Naive thymus-derived CD4-positive, alpha-beta T cell (primary cell): Measurements from ENCODE around the gene UBE4A. TPM values are rescaled to one million over a fixed set of nuclear protein-coding genes. Genes with fewer than 3 reads are reported as not detected.

ENCODE experiments used
- ATAC-seq: fragments of 150-1000 bp; cut with Tn5 transposase; 2 replicates; pipeline ENCODE4 v1.10.0; 2021; ENCODE audit warnings: mild to moderate bottlenecking, moderate library complexity
- CTCF ChIA-PET: fragments of 350-600 bp; sonication (Branson Sonifier 250); formaldehyde crosslinking; loops from one replicate; lab custom pipeline; 2021; ENCODE audit warnings: antibody characterized with exemption; lab: Charles Lee
- POLR2A ChIA-PET: fragments of 350-600 bp; sonication (Branson Sonifier 250); formaldehyde crosslinking; loops from one replicate; lab custom pipeline; 2021; ENCODE audit warnings: antibody characterized with exemption, inconsistent platforms; lab: Charles Lee
- DNase-seq, 9 donors: peaks; one replicate each; pipeline versions ENCODE4 v3.0.0 to v3.0.0-alpha.2; 2020 to 2022; ENCODE audit warnings: mixed read lengths in 1 of 9
- H3K27ac ChIP-seq: one replicate; pipeline ENCODE4 v1.7.0; 2013; ENCODE audit warnings: mild to moderate bottlenecking, low read depth, low read length, moderate library complexity
- H3K27me3 ChIP-seq, 2 donors: one replicate each; pipeline ENCODE4 v1.7.0; 2013; ENCODE audit warnings: low read length in 2 of 2, mild to moderate bottlenecking in 2 of 2, moderate library complexity in 2 of 2; ENCODE audit not compliant: control insufficient read depth in 2 of 2, insufficient read depth in 2 of 2
- H3K36me3 ChIP-seq, 3 experiments: 1 replicate in 2 of 3; 2 replicates in 1 of 3; pipeline ENCODE4 v1.7.0; 2013; ENCODE audit warnings: low read length in 3 of 3, mild to moderate bottlenecking in 3 of 3, moderate library complexity in 1 of 3; ENCODE audit not compliant: insufficient read depth in 3 of 3, control insufficient read depth in 2 of 3
- H3K4me1 ChIP-seq, 2 donors: one replicate each; pipeline ENCODE4 v1.7.0; 2013; ENCODE audit warnings: low read length in 2 of 2, mild to moderate bottlenecking in 2 of 2, moderate library complexity in 1 of 2; ENCODE audit not compliant: control insufficient read depth in 2 of 2, insufficient read depth in 2 of 2
- H3K4me3 ChIP-seq: 2 replicates; pipeline ENCODE4 v1.7.0; 2013; ENCODE audit warnings: mild to moderate bottlenecking, low read length
- H3K9me3 ChIP-seq, 3 experiments: 1 replicate in 2 of 3; 2 replicates in 1 of 3; pipeline ENCODE4 v1.7.0; 2013; ENCODE audit warnings: low read length in 3 of 3; ENCODE audit not compliant: control insufficient read depth in 2 of 3
- H3K27ac Mint-ChIP-seq, 9 donors: one replicate each; pipeline ENCODE4 v1.8.0; 2020 to 2022; ENCODE audit warnings: mixed read lengths in 9 of 9, mild to moderate bottlenecking in 8 of 9, moderate library complexity in 5 of 9, inconsistent platforms in 2 of 9
- H3K27me3 Mint-ChIP-seq, 5 donors: one replicate each; pipeline ENCODE4 v1.8.0; 2021 to 2022; ENCODE audit warnings: mixed read lengths in 5 of 5, mild to moderate bottlenecking in 1 of 5
- H3K36me3 Mint-ChIP-seq, 5 donors: one replicate each; pipeline ENCODE4 v1.8.0; 2020 to 2022; ENCODE audit warnings: mixed read lengths in 5 of 5, mild to moderate bottlenecking in 3 of 5, inconsistent platforms in 1 of 5
- H3K4me1 Mint-ChIP-seq, 7 donors: one replicate each; pipeline ENCODE4 v1.8.0; 2020 to 2022; ENCODE audit warnings: mixed read lengths in 7 of 7, mild to moderate bottlenecking in 3 of 7, inconsistent platforms in 1 of 7
- H3K4me3 Mint-ChIP-seq, 10 donors: one replicate each; pipeline ENCODE4 v1.8.0; 2020 to 2022; ENCODE audit warnings: mild to moderate bottlenecking in 10 of 10, mixed read lengths in 10 of 10, moderate library complexity in 6 of 10, inconsistent platforms in 2 of 10
- H3K9me3 Mint-ChIP-seq, 11 donors: one replicate each; pipeline ENCODE4 v1.8.0; 2020 to 2022; ENCODE audit warnings: mixed read lengths in 11 of 11, mild to moderate bottlenecking in 4 of 11, inconsistent platforms in 1 of 11, moderate library complexity in 1 of 11
- intact Hi-C, 2 donors: fragments of 100-400 bp; cut with micrococcal nuclease; formaldehyde crosslinking; loops; one replicate each; pipeline ENCODE4 v1.15.1; 2023
- polyA plus RNA-seq, 2 donors: library from polyadenylated mRNA; unstranded; fragments of 300-500 nt; fragmentation: Illumina TruSeq; gene quantifications; one replicate each; pipeline ENCODE4 v1.2.3, GENCODE V29; 2021
- total RNA-seq, 6 experiments: library from RNA in 5 of 6; stranded (reverse) in 5 of 6; gene quantifications; 1 replicate in 5 of 6; 2 replicates in 1 of 6; pipeline ENCODE4 v1.2.3 and lab custom pipeline; 2021 to 2026

The UBE4A gene
- total and polyA plus RNA-seq, 7 experiments from 2014 or later = 20.3 to 54.5 (median 39.0) TPM

DNA sequence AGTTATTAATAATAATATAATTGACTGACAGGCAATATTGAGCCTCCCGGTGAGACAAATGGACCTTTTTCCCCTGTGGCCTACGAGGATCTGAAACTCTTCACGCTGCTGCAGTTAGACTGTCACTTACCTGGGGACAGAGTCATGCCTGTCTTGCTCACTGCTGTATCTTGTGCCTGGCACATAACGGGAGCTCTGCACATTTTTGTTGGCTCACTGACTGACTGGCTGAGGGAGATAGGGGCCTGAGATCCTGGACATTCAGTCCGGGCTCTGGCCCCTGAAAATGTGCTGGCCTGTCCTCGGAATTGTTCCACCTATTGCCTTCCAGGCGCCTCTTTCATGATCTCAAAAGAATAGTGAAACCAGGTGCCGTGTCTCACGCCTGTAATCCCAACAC, 16.2 kb upstream of the UBE4A start:
- peak overlapping the region; percentile 96 for H3K27ac ChIP-seq
- peak overlapping the region; percentile 88 for H3K4me3 ChIP-seq
- no peaks in the 10 kb centered on the region for H3K27me3 ChIP-seq
- intact Hi-C loops = loop anchor here (2.0 to 5.0 kb wide), 4 partner anchors 140 to 584 kb away; partner anchors contain the start of genes ARCN1 (in 1 of the 2), BCL9L (in 1 of the 2) and IL10RA (in 1 of the 2)
- H3K9me3 ChIP-seq = no peaks in the 10 kb centered on the region
- ChIA-PET CTCF (interaction anchor here (0.9 to 7.8 kb wide), 6 partner anchors 9 to 119 kb away, joined by 3 to 74 read pairs (median 4); partner anchors contain the start of gene CD3E), POLR2A (interaction anchor here (0.6 to 3.7 kb wide), 8 partner anchors 8 to 118 kb away, joined by 3 to 24 read pairs (median 8); partner anchors contain the start of genes JAML, KMT2A and UBE4A)
- Mint-ChIP-seq H3K27ac (peak overlapping the region; percentile 84 to 100 (median 98)), H3K36me3 (peaks cover 18 to 61% (median 51%) of the 10 kb centered on the region in 5 donors), H3K4me1 (peaks cover 44 to 77% (median 65%) of the 10 kb centered on the region in 7 donors), H3K9me3 (peaks cover 0 to 1% (median 0%) of the 10 kb centered on the region in 11 donors), H3K27me3 (no peaks in the 10 kb centered on the region), H3K4me3 (peak overlapping the region; percentile 89 to 98 (median 96))
- DNase-seq (peak in 1 of 9 donors; percentile 20), ATAC-seq (no peak)
- H3K36me3 ChIP-seq = peaks cover 0 to 12% (median 0%) of the 10 kb centered on the region in 3 experiments
- peaks cover 30 to 35% of the 10 kb centered on the region in 2 donors for H3K4me1 ChIP-seq

DNA sequence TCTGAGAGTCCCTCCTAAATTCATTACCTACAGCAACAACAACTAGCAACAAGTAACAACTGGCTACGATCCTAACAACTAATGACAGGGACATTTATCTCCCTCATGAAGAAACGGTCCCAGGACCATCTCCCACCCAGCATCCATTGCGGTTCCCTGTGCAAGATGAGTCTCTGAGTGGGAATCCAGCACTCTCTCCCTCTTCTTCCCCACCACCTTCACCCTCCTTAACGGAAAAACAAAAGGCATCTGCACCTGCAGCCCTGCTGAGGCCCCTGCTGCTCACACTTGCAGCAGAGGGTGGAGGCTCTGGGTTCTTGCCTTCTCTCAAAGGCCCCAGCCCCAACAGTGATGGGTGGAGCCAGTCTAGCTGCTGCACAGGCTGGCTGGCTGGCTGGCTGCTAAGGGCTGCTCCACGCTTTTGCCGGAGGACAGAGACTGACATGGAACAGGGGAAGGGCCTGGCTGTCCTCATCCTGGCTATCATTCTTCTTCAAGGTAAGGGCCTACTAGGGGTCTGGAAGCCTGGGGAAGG, 15.4 kb upstream of the UBE4A start, which contains the start of gene CD3G:
TSS of gene CD3G (plus strand) at position 364 of the 535 bp plus-strand sequence. CDS start at position 444, 80 bp downstream.
- Mint-ChIP-seq H3K27me3 (no peaks in the 10 kb centered on the region), H3K4me3 (peak within 1 kb of the TSS; percentile 89 to 98 (median 96)), H3K4me1 (peaks cover 43 to 77% (median 65%) of the 10 kb centered on the region in 7 donors), H3K9me3 (peaks cover 0 to 1% (median 0%) of the 10 kb centered on the region in 11 donors), H3K36me3 (peaks cover 25 to 61% (median 51%) of the 10 kb centered on the region in 5 donors), H3K27ac (peak within 1 kb of the TSS; percentile 84 to 100 (median 98))
- Histone ChIP-seq H3K27ac (peak within 1 kb of the TSS; percentile 96), H3K36me3 (peaks cover 0 to 20% (median 5%) of the 10 kb centered on the region in 3 experiments), H3K27me3 (no peaks in the 10 kb centered on the region), H3K9me3 (no peaks in the 10 kb centered on the region), H3K4me3 (peak within 1 kb of the TSS; percentile 88), H3K4me1 (peaks cover 22 to 35% of the 10 kb centered on the region in 2 donors)
- CTCF ChIA-PET = interaction anchor here (0.9 to 7.8 kb wide), 3 partner anchors 10 to 42 kb away, joined by 3 to 74 read pairs (median 11); partner anchors contain the start of gene CD3E
- intact Hi-C loops = loop anchor here (1.0 to 5.0 kb wide), 8 partner anchors 9 to 583 kb away; partner anchors contain the start of genes UBE4A (in 2 of the 2), ARCN1 (in 1 of the 2), BCL9L (in 1 of the 2) and IL10RA (in 1 of the 2)
- peak; percentile 39 to 83 (median 77) for DNase-seq
- POLR2A ChIA-PET = interaction anchor here (0.7 to 1.6 kb wide), 3 partner anchors 9 to 130 kb away, joined by 3 to 6 read pairs (median 4); no protein-coding TSS in a partner anchor
- peak; percentile 88 for ATAC-seq

DNA sequence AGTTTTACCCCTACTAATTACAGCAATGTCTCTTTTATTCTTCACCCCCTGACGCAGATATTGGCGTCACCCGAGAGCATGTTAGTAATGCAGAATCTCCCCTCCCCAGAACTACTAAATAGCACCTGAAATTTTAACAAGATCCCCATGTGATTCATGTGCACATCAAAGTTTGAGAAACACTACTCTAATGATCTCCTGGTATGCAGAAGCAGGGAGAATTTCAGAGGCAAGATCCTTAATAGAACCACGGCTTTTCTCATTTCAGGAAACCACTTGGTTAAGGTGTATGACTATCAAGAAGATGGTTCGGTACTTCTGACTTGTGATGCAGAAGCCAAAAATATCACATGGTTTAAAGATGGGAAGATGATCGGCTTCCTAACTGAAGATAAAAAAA, 9.9 kb upstream of the UBE4A start:
- H3K4me1 Mint-ChIP-seq = peaks cover 26 to 80% (median 62%) of the 10 kb centered on the region in 7 donors

DNA sequence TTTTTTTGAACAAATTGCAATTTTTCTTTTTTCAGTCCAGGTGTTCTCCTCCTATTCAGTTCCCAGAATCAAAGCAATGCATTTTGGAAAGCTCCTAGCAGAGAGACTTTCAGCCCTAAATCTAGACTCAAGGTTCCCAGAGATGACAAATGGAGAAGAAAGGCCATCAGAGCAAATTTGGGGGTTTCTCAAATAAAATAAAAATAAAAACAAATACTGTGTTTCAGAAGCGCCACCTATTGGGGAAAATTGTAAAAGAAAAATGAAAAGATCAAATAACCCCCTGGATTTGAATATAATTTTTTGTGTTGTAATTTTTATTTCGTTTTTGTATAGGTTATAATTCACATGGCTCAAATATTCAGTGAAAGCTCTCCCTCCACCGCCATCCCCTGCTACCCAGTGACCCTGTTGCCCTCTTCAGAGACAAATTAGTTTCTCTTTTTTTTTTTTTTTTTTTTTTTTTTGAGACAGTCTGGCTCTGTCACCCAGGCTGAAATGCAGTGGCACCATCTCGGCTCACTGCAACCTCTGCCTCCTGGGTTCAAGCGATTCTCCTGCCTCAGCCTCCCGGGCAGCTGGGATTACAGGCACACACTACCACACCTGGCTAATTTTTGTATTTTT, 6.2 kb upstream of the UBE4A start:
- Mint-ChIP-seq H3K4me1 (peaks cover 5 to 53% (median 35%) of the 10 kb centered on the region in 7 donors), H3K36me3 (peaks cover 26 to 42% (median 30%) of the 10 kb centered on the region in 5 donors), H3K9me3 (no peaks in the 10 kb centered on the region), H3K27me3 (no peaks in the 10 kb centered on the region), H3K4me3 (no peak overlapping the region), H3K27ac (peak overlapping the region; percentile 38 to 96 (median 91))
- POLR2A ChIA-PET = interaction anchor here (0.6 to 3.6 kb wide), 5 partner anchors 11 to 155 kb away, joined by 3 to 24 read pairs (median 6); partner anchors contain the start of gene CD3D
- ATAC-seq = peak; percentile 51
- intact Hi-C loops = loop anchor here (1.0 to 2.0 kb wide), 7 partner anchors 9 to 155 kb away; partner anchors contain the start of genes CD3E (in 1 of the 2) and CD3G (in 1 of the 2)
- Histone ChIP-seq H3K27ac (peak overlapping the region; percentile 62), H3K4me1 (peaks cover 13 to 15% of the 10 kb centered on the region in 2 donors), H3K4me3 (no peak overlapping the region), H3K9me3 (no peaks in the 10 kb centered on the region), H3K36me3 (peaks cover 22 to 52% (median 30%) of the 10 kb centered on the region in 3 experiments), H3K27me3 (no peaks in the 10 kb centered on the region)
- CTCF ChIA-PET = interaction anchor here (0.7 to 8.6 kb wide), 6 partner anchors 8 to 155 kb away, joined by 3 to 90 read pairs (median 8); partner anchors contain the start of genes CD3E and CD3G
- DNase-seq = peak in 7 of 9 donors; percentile 21 to 70 (median 61)

More for the DNA sequence above, 9.9 kb upstream of the UBE4A start:
- peaks cover 0 to 1% (median 0%) of the 10 kb centered on the region in 11 donors for H3K9me3 Mint-ChIP-seq
- H3K4me3 Mint-ChIP-seq = peak overlapping the region in 4 of 10 donors; percentile 2 to 98 (median 70)
- H3K27me3 Mint-ChIP-seq = no peaks in the 10 kb centered on the region
- Histone ChIP-seq H3K27me3 (no peaks in the 10 kb centered on the region), H3K36me3 (peaks cover 22 to 54% (median 30%) of the 10 kb centered on the region in 3 experiments), H3K9me3 (no peaks in the 10 kb centered on the region), H3K4me1 (peaks cover 25 to 30% of the 10 kb centered on the region in 2 donors), H3K27ac (peak overlapping the region; percentile 96), H3K4me3 (no peak overlapping the region)
- POLR2A ChIA-PET = no interaction called here
- DNase-seq = no peak
- H3K36me3 Mint-ChIP-seq = peaks cover 36 to 57% (median 49%) of the 10 kb centered on the region in 5 donors
- no peak for ATAC-seq
- intact Hi-C loops = no loop called here
- peak overlapping the region in 8 of 9 donors; percentile 73 to 100 (median 96) for H3K27ac Mint-ChIP-seq
- CTCF ChIA-PET = interaction anchor here (0.8 to 8.6 kb wide), 4 partner anchors 10 to 151 kb away, joined by 3 to 90 read pairs (median 9); partner anchors contain the start of gene CD3E

DNA sequence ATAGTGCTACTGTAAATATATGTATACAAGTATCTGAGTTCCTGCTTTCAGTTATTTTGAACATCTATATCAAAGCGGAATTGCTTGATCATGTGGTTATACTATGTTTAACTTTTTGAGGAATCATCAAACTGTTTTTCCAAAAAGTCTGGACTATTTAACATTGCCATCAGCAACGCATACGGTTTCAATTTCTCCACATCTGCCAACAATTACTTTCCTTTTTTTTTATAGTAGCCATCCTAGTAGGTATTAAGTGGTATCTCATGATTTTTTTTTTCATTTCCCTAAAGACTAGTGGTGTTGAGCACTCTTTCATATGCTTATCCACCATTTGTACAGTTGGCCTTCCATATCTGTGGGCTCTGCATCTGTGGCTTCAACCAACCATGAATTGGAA, 1.3 kb upstream of the UBE4A start:
- Mint-ChIP-seq H3K27me3 (peaks cover 0 to 6% (median 0%) of the 10 kb centered on the region in 5 donors), H3K27ac (peak overlapping the region in 8 of 9 donors; percentile 10 to 100 (median 98)), H3K4me3 (no peak overlapping the region), H3K9me3 (peaks cover 0 to 11% (median 0%) of the 10 kb centered on the region in 11 donors), H3K4me1 (peaks cover 23 to 61% (median 50%) of the 10 kb centered on the region in 7 donors), H3K36me3 (peaks cover 0 to 18% (median 7%) of the 10 kb centered on the region in 5 donors)
- Histone ChIP-seq H3K27ac (peak overlapping the region; percentile 93), H3K4me3 (no peak overlapping the region), H3K36me3 (peaks cover 0 to 6% (median 0%) of the 10 kb centered on the region in 3 experiments), H3K4me1 (peaks cover 19 to 30% of the 10 kb centered on the region in 2 donors), H3K27me3 (no peaks in the 10 kb centered on the region), H3K9me3 (no peaks in the 10 kb centered on the region)
- DNase-seq (no peak), ATAC-seq (no peak)
- POLR2A ChIA-PET = interaction anchor here (0.6 kb wide), 1 partner anchor 213 kb away, joined by 3 read pairs; no protein-coding TSS in a partner anchor
- CTCF ChIA-PET = interaction anchor here (0.6 kb wide), 1 partner anchor 62 kb away, joined by 3 read pairs; no protein-coding TSS in a partner anchor
- intact Hi-C loops = loop anchor here (2.0 to 5.0 kb wide), 5 partner anchors 43 to 737 kb away; partner anchors contain the start of genes ATP5MG (in 1 of the 2) and CD3E (in 1 of the 2)
